GM18909 (cell line): Measurements from ENCODE around the gene POLR1A.

Experiments used
- ATAC-seq: cut with Tn5 transposase; IDR thresholded peaks from one replicate; pipeline ENCODE4 v1.9.1; 2021; ENCODE audit warnings: mild to moderate bottlenecking; ENCODE audit not compliant: unreplicated experiment, poor library complexity

POLR1A gene

DNA sequence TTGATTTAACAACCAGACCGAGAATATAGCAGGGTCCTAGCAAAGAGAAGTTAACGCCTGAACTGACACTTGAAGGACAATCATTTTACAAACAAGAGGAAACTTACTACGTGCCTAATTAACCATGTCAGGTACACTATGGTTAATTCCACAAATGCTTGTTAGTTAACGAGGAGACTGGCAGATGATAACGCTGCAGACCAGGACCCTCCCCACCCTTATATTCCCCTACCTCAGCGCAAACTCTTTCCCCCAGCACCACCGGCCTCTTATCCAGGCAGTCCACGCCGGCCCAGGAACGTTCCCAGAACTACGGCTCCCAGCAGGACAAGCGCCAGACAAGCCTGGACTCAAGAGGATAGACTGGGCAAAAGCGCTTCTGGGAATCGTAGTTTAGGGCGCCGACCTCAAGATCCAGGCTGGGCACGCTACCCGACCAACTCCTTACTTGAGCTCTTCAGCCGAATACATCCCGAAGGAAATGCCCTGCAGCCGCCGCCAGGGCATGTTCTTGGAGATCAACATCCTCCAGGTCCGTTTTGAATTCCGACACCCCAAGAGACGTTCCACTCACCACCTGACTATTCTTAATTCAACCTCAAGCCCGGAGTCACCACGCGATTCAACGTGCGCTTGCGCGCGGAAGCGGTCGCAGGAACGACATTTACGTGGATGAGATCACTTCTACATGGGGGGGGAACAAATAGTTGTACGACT, at the start of gene POLR1A:
TSS of gene POLR1A (minus strand) at position 635 of the 717 bp plus-strand sequence. CDS start at position 525, 110 bp downstream.
- peak; percentile 73 for ATAC-seq

DNA sequence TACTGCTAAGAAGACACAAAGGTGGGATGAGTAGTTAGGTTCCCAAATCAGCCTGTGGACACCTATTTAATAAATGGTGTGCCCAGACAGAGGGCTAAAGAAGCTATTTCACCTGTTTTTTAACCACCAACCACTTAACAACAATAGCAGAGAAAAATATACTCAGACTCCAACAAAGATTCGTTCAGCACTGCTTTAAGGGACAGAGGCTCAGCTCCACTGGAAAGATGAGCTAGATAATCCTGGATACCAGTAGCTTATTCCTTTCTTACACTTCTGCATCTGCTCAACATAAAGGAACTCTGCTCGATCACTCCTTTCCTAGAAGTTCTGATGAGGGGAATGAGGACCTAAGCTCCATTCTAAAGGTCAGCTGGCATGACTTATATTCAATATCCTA, 44.8 kb upstream of the POLR1A start:
- no peak for ATAC-seq

- no peak for ATAC-seq
Measured at GRCh38 chr2:86147793-86148192, 42.1 kb upstream of the POLR1A start.

- ATAC-seq, result no peak
Measured at GRCh38 chr2:86143926-86144685, 38.4 kb upstream of the POLR1A start.

DNA sequence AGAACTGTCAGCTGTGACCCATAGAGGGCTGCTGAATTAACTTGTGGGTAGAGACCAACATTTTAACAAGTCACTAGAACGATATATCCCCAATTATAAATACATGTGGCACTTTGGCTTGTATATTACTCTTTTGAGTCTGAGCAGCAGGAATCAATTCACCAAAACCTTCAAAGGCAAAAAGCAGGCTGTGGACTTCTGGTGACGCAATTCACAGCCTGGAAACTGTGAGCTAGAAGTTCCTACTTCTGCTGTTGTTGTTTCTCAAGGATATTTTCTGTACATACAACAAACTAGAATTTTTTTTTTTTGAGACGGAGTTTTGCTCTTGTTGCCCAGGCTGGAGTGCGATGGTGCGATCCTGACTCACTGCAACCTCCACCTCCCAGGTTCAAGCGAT, 37.6 kb upstream of the POLR1A start:
- no peak for ATAC-seq

DNA sequence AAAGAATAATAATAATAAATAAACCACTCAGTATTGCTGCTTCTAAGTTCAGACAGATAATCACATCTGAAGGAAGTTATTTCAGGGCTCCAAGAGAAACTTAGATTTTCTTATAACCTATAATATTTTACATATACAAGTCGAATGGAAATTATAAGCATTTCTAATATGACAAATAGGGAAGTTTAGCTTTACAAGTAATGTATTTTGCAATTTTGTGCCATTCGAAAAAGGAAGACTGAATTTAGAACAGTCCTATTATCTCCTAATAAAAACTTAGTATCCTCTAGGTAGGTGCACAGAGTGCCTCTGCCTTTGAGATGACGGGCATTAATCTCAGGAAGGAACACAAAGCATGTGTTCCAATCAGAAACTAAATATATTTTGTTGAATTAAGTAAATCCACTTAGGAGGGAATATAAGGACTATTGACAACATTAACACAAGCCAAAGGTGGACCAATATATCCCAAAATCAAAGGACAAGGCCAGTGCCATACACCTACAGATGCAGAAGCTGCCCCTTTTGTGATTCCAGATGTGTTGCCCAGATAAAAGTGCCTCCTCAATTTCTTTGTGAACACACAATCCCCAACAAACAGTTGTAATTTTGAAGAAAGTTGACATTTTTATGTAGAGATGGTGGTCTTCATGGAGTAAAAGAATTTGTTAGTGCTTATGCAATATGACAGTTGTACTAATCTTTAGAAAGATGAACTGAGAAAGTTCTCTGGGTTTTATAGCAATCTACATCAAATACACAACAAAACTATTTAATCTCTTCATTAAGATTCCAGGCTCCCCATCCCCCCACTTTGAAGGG, 37.0 kb upstream of the POLR1A start:
- no peak for ATAC-seq

GRCh38 chr2:86140969-86141392, 35.3 kb upstream of the POLR1A start:
- ATAC-seq, result no peak

DNA sequence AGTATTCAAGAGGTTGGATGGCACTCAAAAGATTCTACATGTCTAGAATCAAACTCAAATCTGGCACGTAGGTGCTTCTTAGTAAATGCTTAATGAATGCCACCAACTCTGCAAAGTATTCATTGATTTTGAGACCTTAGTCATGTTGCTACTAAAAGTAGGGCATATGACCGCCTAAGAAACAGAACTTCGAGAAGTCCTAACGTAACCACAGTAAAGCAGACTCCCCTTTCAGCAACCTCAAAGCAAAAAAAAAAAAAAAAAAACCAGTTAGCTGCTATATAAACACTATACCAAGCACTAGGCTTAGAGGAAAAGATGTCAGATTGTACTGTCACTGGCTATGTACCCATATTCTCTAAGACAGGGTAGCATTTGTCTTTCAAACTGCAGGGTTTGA, 34.3 kb upstream of the POLR1A start:
- ATAC-seq, result no peak

DNA sequence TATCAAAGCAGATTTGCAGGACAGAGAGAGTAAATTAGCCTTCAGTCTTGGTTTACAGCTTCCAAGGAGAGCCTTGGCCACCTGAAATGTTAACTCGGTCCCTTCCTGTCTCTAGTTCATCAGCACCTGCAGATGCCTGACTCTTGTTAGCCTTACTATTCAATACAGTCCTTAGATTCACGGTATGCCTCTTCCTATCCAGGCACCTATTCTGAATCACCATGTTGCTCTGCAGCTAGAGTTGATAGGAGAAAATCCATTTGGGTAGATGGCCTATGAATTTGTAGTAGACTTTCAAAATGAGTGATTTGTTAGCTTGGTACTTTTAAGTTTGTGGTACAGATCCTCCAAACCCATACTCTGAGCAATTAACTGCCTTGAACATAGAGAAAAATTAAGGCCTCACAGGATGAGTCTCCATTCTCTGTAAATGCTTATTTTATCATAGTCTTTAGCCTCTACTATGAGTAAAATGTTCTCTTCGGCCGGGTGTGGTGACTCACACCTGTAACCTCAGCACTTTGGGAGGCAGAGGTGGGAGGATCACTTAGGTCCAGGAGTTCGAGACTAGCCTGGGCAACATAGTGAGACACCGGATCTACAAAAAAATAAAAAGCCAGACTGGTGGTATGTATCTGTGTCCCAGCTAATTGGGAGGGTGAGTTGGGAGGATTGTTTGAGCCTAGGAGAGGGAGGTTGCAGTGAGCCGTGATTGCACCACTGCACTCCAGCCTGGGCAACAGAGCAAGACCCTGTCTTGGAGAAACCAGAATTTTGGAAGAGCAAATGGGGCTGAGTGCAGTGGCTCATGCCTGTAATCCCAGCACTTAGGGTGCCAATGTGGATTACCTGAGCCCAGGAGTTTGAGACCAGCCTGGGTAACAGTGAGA, 33.3 kb upstream of the POLR1A start:
- no peak for ATAC-seq

- no peak for ATAC-seq
Measured at GRCh38 chr2:86136141-86136540, 30.5 kb upstream of the POLR1A start.

GRCh38 chr2:86135653-86136052, 30.0 kb upstream of the POLR1A start:
- no peak for ATAC-seq

DNA sequence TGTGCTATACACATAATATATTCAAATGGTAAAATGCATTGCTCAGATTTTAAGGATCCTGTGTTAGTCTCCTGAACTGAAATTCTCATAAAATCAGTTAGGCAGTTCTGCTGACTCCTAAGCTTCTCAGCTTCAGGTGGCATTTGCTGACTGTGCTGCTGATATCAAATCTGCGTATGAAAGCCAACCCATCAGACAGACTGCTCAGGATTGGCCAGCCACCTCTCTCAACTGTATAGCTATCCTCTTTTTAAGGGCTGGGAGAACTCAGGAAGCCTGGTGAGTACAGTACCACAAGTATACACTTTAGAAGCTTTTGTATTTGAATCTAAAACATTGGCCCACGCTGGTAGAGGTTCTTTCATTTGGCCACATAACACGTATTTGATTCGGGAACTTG, 29.0 kb upstream of the POLR1A start:
- ATAC-seq, result no peak

- ATAC-seq, result no peak
Measured at GRCh38 chr2:86124683-86125082, 19.0 kb upstream of the POLR1A start.

DNA sequence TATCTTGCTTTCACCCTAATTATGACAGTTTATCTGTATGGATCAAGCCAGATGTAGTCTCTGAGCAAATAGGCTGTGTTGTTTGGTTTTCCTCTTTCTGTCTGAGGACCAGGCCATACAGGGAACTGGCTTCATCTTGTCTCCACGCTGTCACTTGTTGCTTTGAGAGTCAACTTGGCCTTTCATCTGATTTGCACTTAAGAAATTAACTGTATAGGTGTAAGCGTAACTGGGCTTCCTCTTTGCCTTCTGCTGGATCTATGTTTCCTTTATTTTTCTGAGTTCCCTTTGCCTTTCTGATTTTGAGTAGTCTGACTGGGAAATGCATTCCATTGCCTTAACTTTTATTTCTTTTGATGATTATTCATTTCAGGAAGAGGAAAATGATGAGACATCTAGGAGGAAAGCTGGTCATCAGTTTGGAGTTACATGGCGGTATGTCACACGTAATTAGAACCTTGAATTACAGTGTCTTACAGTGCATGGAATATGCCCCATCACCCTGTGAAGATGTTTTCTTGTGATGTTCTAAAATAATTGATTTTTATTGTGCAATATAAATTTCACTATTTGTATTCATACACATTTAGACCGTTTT, 17.7 kb upstream of the POLR1A start:
- no peak for ATAC-seq

DNA sequence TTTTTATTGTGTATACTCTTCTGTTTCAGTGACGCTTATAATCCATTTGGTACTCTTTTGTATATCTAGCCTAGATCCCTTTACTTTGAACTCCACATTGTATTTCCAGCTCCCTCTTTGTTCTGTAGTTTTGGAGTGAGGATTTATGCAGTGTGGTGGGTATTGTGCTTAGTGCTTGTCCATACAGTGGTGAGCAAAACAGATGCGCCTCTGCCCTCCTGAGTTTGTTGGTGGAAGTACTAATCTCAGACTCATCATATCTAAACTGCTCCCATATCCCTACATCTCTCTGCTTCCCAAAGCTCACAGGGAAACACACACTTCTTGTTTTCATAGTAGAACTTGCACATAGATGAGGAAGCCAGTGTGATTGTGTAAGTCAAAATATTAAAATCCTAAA, 12.4 kb upstream of the POLR1A start:
- no peak for ATAC-seq

DNA sequence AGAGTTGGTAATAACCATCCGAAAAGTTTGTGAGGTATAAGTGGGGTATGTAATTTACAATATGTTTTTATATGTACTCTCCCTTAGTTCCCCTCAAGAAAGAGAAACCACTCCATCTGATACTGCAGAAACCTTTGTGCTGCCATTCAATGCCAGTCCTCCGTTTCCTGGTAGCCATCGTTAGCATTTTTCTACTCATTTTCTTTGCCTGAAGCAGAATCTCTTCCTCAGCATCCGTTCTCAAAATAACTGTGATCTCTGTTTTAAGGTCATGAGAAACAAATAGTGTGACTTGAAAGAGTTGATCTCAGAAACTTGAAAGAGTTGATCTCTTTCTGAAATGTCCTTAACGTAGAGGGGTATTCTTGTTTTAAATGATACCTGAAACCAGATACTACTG, 1.3 kb upstream of the POLR1A start:
- ATAC-seq, result no peak

DNA sequence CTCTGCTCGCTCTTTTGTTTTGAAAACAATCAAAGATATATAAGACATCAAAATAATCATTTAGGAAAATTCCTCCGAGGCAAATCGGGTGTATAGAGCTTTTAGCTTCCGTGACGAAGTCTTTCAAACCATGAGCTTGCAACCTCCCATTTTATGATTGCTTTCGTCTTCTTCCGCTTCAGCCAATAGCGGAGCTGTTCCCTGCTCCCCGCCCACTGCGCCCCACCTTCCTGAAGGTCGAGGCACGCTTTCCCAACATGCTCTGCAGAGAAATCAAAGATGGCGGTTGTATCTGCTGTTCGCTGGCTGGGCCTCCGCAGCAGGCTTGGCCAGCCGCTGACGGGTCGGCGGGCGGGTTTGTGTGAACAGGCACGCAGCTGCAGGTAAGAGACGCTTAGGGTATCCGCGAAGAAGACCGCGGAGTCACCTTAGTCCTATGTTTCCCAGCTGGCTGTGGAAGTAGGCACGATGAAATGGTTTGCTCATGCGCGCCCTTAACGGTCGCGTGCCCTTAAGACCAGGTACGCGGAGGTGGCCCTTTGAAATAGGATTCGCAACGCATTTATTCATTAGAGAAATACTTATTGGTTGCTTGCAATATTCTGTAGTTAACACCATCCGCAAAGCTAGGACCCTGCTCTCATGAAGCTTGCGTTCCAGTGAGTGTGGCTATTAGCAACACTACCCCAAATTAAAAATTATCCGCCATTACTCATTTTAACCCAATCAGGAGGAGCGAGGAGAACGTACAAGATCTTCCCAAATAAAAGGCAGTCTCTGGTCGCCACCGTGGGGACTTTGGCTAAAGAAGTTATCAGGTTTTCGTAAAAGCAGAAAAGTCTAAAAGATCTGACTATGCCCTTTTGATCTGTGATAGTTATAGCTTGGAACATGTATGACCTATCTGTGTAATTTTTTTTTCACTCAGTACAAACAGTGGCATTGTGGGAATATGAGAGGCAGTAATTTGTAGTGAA, 571 bp upstream of the POLR1A start, which contains the start of gene PTCD3:
TSS of gene PTCD3 (plus strand) at position 267 of the 977 bp plus-strand sequence. CDS start at position 280, 13 bp downstream.
- ATAC-seq, result peak; percentile 91

GRCh38 chr2:86102157-86102556, 3.5 kb downstream of the POLR1A start:
- ATAC-seq, result no peak
